Measurements from ENCODE around the gene STXBP3. TPM values are rescaled to one million over a fixed set of nuclear protein-coding genes. Genes with fewer than 3 reads are reported as not detected.

STXBP3 gene
- total RNA-seq, 1 experiment from 2014 or later = 34.1 TPM

- no peak overlapping the region for H3K23ac ChIP-seq (ENCODE audit: insufficient read length, low read depth, low read length)
- H3K9me3 ChIP-seq (ENCODE audit: control insufficient read depth, low read depth, low read length) = no peaks in the 10 kb centered on the region
- H3K23me2 ChIP-seq (ENCODE audit: insufficient read length, low read depth, low read length, poor library complexity, severe bottlenecking) = no peaks in the 10 kb centered on the region
- H4K5ac ChIP-seq (ENCODE audit: insufficient read length, low read depth, low read length) = no peak overlapping the region
- no peak overlapping the region for H4K91ac ChIP-seq (ENCODE audit: insufficient read length, low read depth, low read length)
- no peak overlapping the region for H2BK20ac ChIP-seq (ENCODE audit: low read depth, low read length, poor library complexity, severe bottlenecking)
- no peaks in the 10 kb centered on the region for H4K20me1 ChIP-seq (ENCODE audit: control insufficient read depth, insufficient read depth, insufficient read length)
- no peak overlapping the region for H2AFZ ChIP-seq (ENCODE audit: low read length)
- no peak overlapping the region for H4K8ac ChIP-seq (replicated peaks; ENCODE audit: insufficient read length, low read depth, low read length)
- no peak overlapping the region for H3K4me2 ChIP-seq (ENCODE audit: insufficient read depth, insufficient read length, low read length)
- no peaks in the 10 kb centered on the region; the same call in 1 of the 2 replicates for H3K79me2 ChIP-seq (ENCODE audit: insufficient read depth, low read length)
- no peak overlapping the region for H3K18ac ChIP-seq (ENCODE audit: insufficient read length, low read depth, low read length)
- H3K4me3 Mint-ChIP-seq = no peak overlapping the region
- H3K9me3 Mint-ChIP-seq = no peaks in the 10 kb centered on the region
- H2BK12ac ChIP-seq (ENCODE audit: insufficient read length, low read depth, low read length) = no peak overlapping the region
- no peak for DNase-seq
- peaks cover 40 to 73% (median 56%) of the 10 kb centered on the region in 3 experiments; a peak in 6 of 7 replicates for H3K36me3 Mint-ChIP-seq (ENCODE audit: insufficient read depth in 1 of 3, low read depth in 3 of 3)
- 100% methylated on average over 7 of the region's 22 CpGs for WGBS (ENCODE audit: extremely low coverage, insufficient read length, low lambda C conversion rate)
- H3K9ac ChIP-seq (ENCODE audit: extremely low read depth, insufficient read length, low read length) = no peak overlapping the region
- no peaks in the 10 kb centered on the region for H3K27me3 Mint-ChIP-seq (ENCODE audit: low read depth)
- no peaks in the 10 kb centered on the region for H3K4me1 ChIP-seq (ENCODE audit: insufficient read depth, low read length)
- H3K27ac Mint-ChIP-seq = peak overlapping the region in 2 of 3 experiments; percentile 2 to 20; a peak in 2 of 7 replicates
- H3K56ac ChIP-seq (ENCODE audit: insufficient read length, low read depth, low read length) = no peak overlapping the region
- no peak overlapping the region for H2AK5ac ChIP-seq (ENCODE audit: insufficient read length, low read length)
- H3K79me1 ChIP-seq (ENCODE audit: insufficient read depth, low read depth, low read length, poor library complexity, severe bottlenecking) = peaks cover 3% of the 10 kb centered on the region
- H3K27ac ChIP-seq (ENCODE audit: insufficient read length, low read depth, low read length) = no peak overlapping the region
- H3T11ph ChIP-seq (ENCODE audit: low read length) = no peak overlapping the region
- H2BK120ac ChIP-seq (ENCODE audit: low read depth, low read length, poor library complexity, severe bottlenecking) = no peak overlapping the region
- no peak overlapping the region for H3K4ac ChIP-seq (ENCODE audit: low read depth, low read length)
- no peak for TF ChIP-seq CTCF (conservative IDR thresholded peaks at IDR 0.05)
- no peak overlapping the region for H3K14ac ChIP-seq (ENCODE audit: insufficient read depth, low read length)
- H2BK15ac ChIP-seq (ENCODE audit: low read depth, low read length) = no peak overlapping the region
- peaks cover 2 to 4% of the 10 kb centered on the region in 2 experiments for H3K4me1 Mint-ChIP-seq
- H2BK5ac ChIP-seq (ENCODE audit: insufficient read length, low read length) = no peak overlapping the region
- H3K27me3 ChIP-seq (ENCODE audit: insufficient read depth, low read length) = no peaks in the 10 kb centered on the region
These were observed 46.8 kb upstream of the STXBP3 start for GRCh38 chr1:108699375-108700332.
